ENCODE measurements around the gene POLR2F.
A peak's percentile ranks its signal among the peaks of the same experiment; 100 is the strongest.

Gene POLR2F

DNA sequence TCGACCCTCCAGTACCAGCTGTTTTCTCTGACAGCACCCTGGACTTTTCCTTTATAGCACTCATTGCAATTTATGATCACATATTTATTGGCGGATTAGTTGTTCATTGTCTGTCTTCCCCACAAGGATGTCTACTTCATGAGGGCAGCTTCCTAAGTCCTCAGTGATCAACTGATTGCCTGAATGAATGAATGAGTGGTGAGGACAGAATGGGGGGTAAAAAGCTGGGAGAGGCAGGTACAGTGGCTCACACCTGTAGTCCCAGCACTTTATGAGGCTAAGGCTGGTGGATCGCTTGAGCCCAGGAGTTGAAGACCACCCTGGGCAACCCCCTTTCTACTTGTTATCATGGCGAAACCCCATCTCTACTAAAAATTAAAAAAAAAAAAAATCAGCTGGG, 42.0 kb downstream of the POLR2F start:
- POLR2A ChIA-PET, result interaction anchor here (0.6 kb wide), 1 partner anchor 36 kb away, joined by 4 read pairs; no protein-coding TSS in a partner anchor
- CTCF ChIA-PET, result interaction anchor here (0.6 to 1.8 kb wide), 4 partner anchors 30 to 416 kb away, joined by 3 to 7 read pairs (median 5); no protein-coding TSS in a partner anchor

GRCh38 chr22:37996079-37996478, 42.6 kb downstream of the POLR2F start:
- no peaks in the 10 kb centered on the region for H3K9me3 ChIP-seq (ENCODE audit: control insufficient read depth, insufficient read depth, low read depth, low read length)
- no peaks in the 10 kb centered on the region for H3K36me3 ChIP-seq (ENCODE audit: control insufficient read depth in 2 of 2, insufficient read depth in 1 of 2, low read length in 2 of 2)
- ChIA-PET CTCF (interaction anchor here (0.5 to 1.8 kb wide), 3 partner anchors 43 to 417 kb away, joined by 5 to 7 read pairs (median 6); partner anchors contain the start of genes C22orf23 and POLR2F), POLR2A (interaction anchor here (0.5 to 0.6 kb wide), 2 partner anchors 116 to 747 kb away, joined by 3 read pairs; no protein-coding TSS in a partner anchor)
- H3K27ac ChIP-seq (ENCODE audit: extremely low read depth, low read depth, low read length), result no peak overlapping the region
- H3K4me3 ChIP-seq (ENCODE audit: low read depth, low read length), result no peak overlapping the region
- H3K4me1 ChIP-seq (ENCODE audit: control insufficient read depth, insufficient read depth, low read length), result peaks cover 5% of the 10 kb centered on the region
- TF ChIP-seq ZNF37A (tag by site-specific recombination; IDR thresholded peaks at IDR 0.05) (no peak), ZSCAN30 (tag by site-specific recombination; IDR thresholded peaks at IDR 0.05) (no peak), ZNF645 (tag by site-specific recombination; IDR thresholded peaks at IDR 0.05) (no peak), ZBTB44 (tag by site-specific recombination; IDR thresholded peaks at IDR 0.05) (no peak), REPIN1 (tag by site-specific recombination; IDR thresholded peaks at IDR 0.05; ENCODE audit: low read depth) (no peak), SP2 (tag by site-specific recombination; IDR thresholded peaks at IDR 0.05) (peak; percentile 18; the same call in 1 of the 2 replicates)
- TF ChIP-seq, protein P1, sequence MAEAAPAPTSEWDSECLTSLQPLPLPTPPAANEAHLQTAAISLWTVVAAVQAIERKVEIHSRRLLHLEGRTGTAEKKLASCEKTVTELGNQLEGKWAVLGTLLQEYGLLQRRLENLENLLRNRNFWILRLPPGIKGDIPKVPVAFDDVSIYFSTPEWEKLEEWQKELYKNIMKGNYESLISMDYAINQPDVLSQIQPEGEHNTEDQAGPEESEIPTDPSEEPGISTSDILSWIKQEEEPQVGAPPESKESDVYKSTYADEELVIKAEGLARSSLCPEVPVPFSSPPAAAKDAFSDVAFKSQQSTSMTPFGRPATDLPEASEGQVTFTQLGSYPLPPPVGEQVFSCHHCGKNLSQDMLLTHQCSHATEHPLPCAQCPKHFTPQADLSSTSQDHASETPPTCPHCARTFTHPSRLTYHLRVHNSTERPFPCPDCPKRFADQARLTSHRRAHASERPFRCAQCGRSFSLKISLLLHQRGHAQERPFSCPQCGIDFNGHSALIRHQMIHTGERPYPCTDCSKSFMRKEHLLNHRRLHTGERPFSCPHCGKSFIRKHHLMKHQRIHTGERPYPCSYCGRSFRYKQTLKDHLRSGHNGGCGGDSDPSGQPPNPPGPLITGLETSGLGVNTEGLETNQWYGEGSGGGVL (tag by site-specific recombination; IDR thresholded peaks at IDR 0.05), result peak; percentile 75

More for the DNA sequence above, 42.0 kb downstream of the POLR2F start:
- no peak overlapping the region for H3K4me3 ChIP-seq (ENCODE audit: low read depth, low read length)
- no peaks in the 10 kb centered on the region for H3K9me3 ChIP-seq (ENCODE audit: control insufficient read depth, insufficient read depth, low read depth, low read length)
- no peak for TF ChIP-seq ZNF280C (tag by site-specific recombination; IDR thresholded peaks at IDR 0.05)
- TF ChIP-seq ZNF580 (tag by site-specific recombination; IDR thresholded peaks at IDR 0.05), result no peak
- TF ChIP-seq SCRT2 (tag by site-specific recombination; IDR thresholded peaks at IDR 0.05), result no peak
- TF ChIP-seq ZNF645 (tag by site-specific recombination; IDR thresholded peaks at IDR 0.05), result no peak
- no peak for TF ChIP-seq ZXDB (tag by site-specific recombination; IDR thresholded peaks at IDR 0.05)
- no peak for TF ChIP-seq ZBTB1 (tag by site-specific recombination; IDR thresholded peaks at IDR 0.05)
- no peak for TF ChIP-seq ZNF747 (tag by site-specific recombination; IDR thresholded peaks at IDR 0.05)
- TF ChIP-seq, protein P2, sequence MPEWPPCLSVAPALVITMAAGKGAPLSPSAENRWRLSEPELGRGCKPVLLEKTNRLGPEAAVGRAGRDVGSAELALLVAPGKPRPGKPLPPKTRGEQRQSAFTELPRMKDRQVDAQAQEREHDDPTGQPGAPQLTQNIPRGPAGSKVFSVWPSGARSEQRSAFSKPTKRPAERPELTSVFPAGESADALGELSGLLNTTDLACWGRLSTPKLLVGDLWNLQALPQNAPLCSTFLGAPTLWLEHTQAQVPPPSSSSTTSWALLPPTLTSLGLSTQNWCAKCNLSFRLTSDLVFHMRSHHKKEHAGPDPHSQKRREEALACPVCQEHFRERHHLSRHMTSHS (tag by site-specific recombination; IDR thresholded peaks at IDR 0.05), result no peak
- no peak for TF ChIP-seq ZNF223 (tag by site-specific recombination; IDR thresholded peaks at IDR 0.05)
- TF ChIP-seq ZNF416 (tag by site-specific recombination; IDR thresholded peaks at IDR 0.05), result no peak
- no peak for TF ChIP-seq RBAK (tag by site-specific recombination; IDR thresholded peaks at IDR 0.05)
- no peak for TF ChIP-seq ZNF138 (tag by site-specific recombination; IDR thresholded peaks at IDR 0.05; ENCODE audit: borderline replicate concordance)
- TF ChIP-seq ZBTB49 (tag by site-specific recombination; IDR thresholded peaks at IDR 0.05; ENCODE audit: low read depth), result no peak
- TF ChIP-seq ZNF626 (tag by site-specific recombination; IDR thresholded peaks at IDR 0.05), result no peak
- no peak for TF ChIP-seq ZBTB48 (tag by site-specific recombination; IDR thresholded peaks at IDR 0.05)
- no peak overlapping the region for H3K27ac ChIP-seq (ENCODE audit: extremely low read depth, low read depth, low read length)
- peaks cover 5% of the 10 kb centered on the region for H3K4me1 ChIP-seq (ENCODE audit: control insufficient read depth, insufficient read depth, low read length)
- H3K36me3 ChIP-seq (ENCODE audit: control insufficient read depth in 2 of 2, insufficient read depth in 1 of 2, low read length in 2 of 2), result no peaks in the 10 kb centered on the region
